SK-N-SH treated with all-trans-retinoic acid at 6 μM for 48 hours (cell line): ENCODE data around the gene FAF1.
"Not testable (repeated sequence)": the region's sequence is repeated elsewhere in the genome, so short reads cannot be mapped to it uniquely, and the experiment has no call there.

ENCODE experiments used
- ATAC-seq: fragments of 200-7000 bp; cut with Tn5 transposase; 3 replicates; pipeline ENCODE4 v1.9.1; 2020; ENCODE audit warnings: mild to moderate bottlenecking, moderate library complexity
- BACH2 ChIP-seq: fragments of 250-450 bp; sonication (Bioruptor Pico); IDR thresholded peaks from 2 replicates; pipeline ENCODE4 v1.9.0; 2021; ENCODE audit warnings: mild to moderate bottlenecking, borderline replicate concordance
- CSDC2 ChIP-seq: fragments of 250-450 bp; sonication (Bioruptor Pico); IDR thresholded peaks from 2 replicates; pipeline ENCODE4 v1.5.0; 2020; ENCODE audit warnings: mild to moderate bottlenecking, moderate library complexity
- ESRRG ChIP-seq: fragments of 250-450 bp; sonication (Bioruptor Pico); IDR thresholded peaks from 2 replicates; pipeline ENCODE4 v1.6.1; 2021; ENCODE audit warnings: mild to moderate bottlenecking
- GLIS3 ChIP-seq: fragments of 250-450 bp; sonication (Bioruptor Pico); IDR thresholded peaks from 2 replicates; pipeline ENCODE4 v1.5.0; 2020; ENCODE audit warnings: mild to moderate bottlenecking, moderate library complexity
- ISL1 ChIP-seq: fragments of 250-450 bp; sonication (Bioruptor Pico); IDR thresholded peaks from 2 replicates; pipeline ENCODE4 v2.1.2; 2022; ENCODE audit warnings: mild to moderate bottlenecking, moderate library complexity
- OSR1 ChIP-seq: fragments of 250-450 bp; sonication (Bioruptor Pico); IDR thresholded peaks from 2 replicates; pipeline ENCODE4 v1.8.0; 2022; ENCODE audit warnings: moderate library complexity, mild to moderate bottlenecking, inconsistent platforms
- PPARA ChIP-seq: fragments of 250-450 bp; sonication (Bioruptor Pico); IDR thresholded peaks from 2 replicates; pipeline ENCODE4 v1.5.0; 2020; ENCODE audit warnings: mild to moderate bottlenecking, borderline replicate concordance
- RARB ChIP-seq: fragments of 250-450 bp; sonication (Bioruptor Pico); IDR thresholded peaks from 2 replicates; pipeline ENCODE4 v1.8.0; 2021; ENCODE audit warnings: mild to moderate bottlenecking, moderate library complexity
- SNAI2 ChIP-seq: fragments of 250-450 bp; sonication (Bioruptor Pico); IDR thresholded peaks from 2 replicates; pipeline ENCODE4 v1.5.0; 2020; ENCODE audit warnings: mild to moderate bottlenecking, moderate library complexity
- TCF4 ChIP-seq: fragments of 250-450 bp; sonication (Bioruptor Pico); IDR thresholded peaks from 2 replicates; pipeline ENCODE4 v1.8.0; 2021; ENCODE audit warnings: mild to moderate bottlenecking, moderate library complexity, borderline replicate concordance
- TOX ChIP-seq: fragments of 250-450 bp; sonication (Bioruptor Pico); IDR thresholded peaks from 2 replicates; pipeline ENCODE4 v1.8.0; 2021; ENCODE audit warnings: mild to moderate bottlenecking, moderate library complexity, borderline replicate concordance
- ZC3H10 ChIP-seq: fragments of 250-450 bp; sonication (Bioruptor Pico); IDR thresholded peaks from 2 replicates; pipeline ENCODE4 v1.5.1; 2021; ENCODE audit warnings: mild to moderate bottlenecking, moderate library complexity
- ZFP30 ChIP-seq: fragments of 450-650 bp; formaldehyde crosslinking; IDR thresholded peaks from 2 replicates; pipeline ENCODE4 v1.5.0; 2022; ENCODE audit warnings: mild to moderate bottlenecking, moderate library complexity
- ZNF565 ChIP-seq: fragments of 450-650 bp; formaldehyde crosslinking; conservative IDR thresholded peaks from 2 replicates; pipeline ENCODE4 v1.5.0; 2020; ENCODE audit warnings: low read depth, mild to moderate bottlenecking, moderate library complexity
- ZNF70 ChIP-seq: fragments of 450-650 bp; formaldehyde crosslinking; IDR thresholded peaks from 2 replicates; pipeline ENCODE4 v1.5.0; 2020; ENCODE audit warnings: mild to moderate bottlenecking, moderate library complexity
- ZNF8 ChIP-seq: fragments of 450-650 bp; formaldehyde crosslinking; IDR thresholded peaks from 2 replicates; pipeline ENCODE4 v1.5.0; 2020; ENCODE audit warnings: mild to moderate bottlenecking, moderate library complexity
- TF ChIP-seq, protein P1 (sequence below): fragments of 250-450 bp; sonication (Bioruptor Pico); IDR thresholded peaks from 2 replicates; pipeline ENCODE4 v1.8.0; 2020; ENCODE audit warnings: mild to moderate bottlenecking, moderate library complexity, borderline replicate concordance
- TF ChIP-seq, protein P2 (sequence below): fragments of 250-450 bp; sonication (Bioruptor Pico); IDR thresholded peaks from 2 replicates; pipeline ENCODE4 v1.5.0; 2020; ENCODE audit warnings: mild to moderate bottlenecking, moderate library complexity
- TF ChIP-seq, protein P3 (sequence below): fragments of 250-450 bp; sonication (Bioruptor Pico); IDR thresholded peaks from 2 replicates; pipeline ENCODE4 v1.8.0; 2021; ENCODE audit warnings: low read depth, mild to moderate bottlenecking, moderate library complexity, borderline replicate concordance
- TF ChIP-seq, protein P4 (sequence below): fragments of 250-450 bp; sonication (Bioruptor Pico); IDR thresholded peaks from 2 replicates; pipeline ENCODE4 v1.5.1; 2020; ENCODE audit warnings: low read depth, mild to moderate bottlenecking, moderate library complexity
- TF ChIP-seq, protein P5 (sequence below): fragments of 250-450 bp; sonication (Bioruptor Pico); IDR thresholded peaks from 2 replicates; pipeline ENCODE4 v1.5.1; 2021; ENCODE audit warnings: mild to moderate bottlenecking, moderate library complexity

The FAF1 gene

DNA sequence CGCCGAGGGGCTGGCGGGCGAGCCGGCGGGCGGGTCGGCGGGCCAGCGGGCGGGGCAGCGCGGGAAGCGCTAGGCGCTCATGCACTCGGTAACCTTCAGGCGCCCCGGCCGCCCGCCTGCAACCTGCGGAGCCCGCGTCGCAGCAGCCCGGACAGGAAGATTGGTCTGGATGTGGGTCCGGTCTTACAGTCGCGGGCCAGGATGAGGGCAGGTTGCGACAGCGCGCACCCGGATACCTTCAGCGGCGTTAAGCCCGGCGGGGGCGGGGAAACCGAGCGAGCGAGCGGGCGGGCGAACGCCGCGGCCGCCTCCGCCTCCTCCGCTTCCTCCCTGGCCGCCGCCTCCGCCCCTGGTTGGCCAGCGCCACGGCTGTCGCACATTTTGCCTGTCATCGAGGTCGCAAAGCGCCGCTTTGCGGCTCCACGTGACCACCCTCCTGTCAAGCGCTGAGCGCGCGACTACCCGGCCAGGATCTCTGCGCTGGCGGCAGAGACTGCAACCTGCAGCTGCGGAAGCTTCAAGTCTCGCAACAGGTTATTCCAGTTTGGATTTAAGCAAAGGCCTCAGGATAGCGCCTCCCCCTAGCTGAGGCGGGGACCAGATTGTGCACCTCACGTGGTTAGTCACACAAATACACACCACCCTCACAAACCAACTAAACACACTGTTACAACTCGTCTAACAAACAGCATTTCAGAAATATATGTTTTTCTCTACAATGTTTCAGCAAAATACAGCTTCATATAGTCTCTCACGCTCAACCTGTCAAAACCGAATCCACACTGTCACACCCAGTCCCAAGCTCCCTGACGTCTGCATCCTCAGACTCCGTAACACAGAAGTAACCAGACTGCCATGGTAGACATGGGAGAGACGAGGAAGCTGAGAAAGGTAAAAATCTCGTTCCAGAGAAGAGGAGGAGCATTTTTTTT is at the start of gene FAF1:
FAF1 (minus strand) TSS at position 355 of the 932 bp plus-strand sequence. CDS start 456 bp downstream, outside the sequence.
- no peak for TF ChIP-seq OSR1
- TF ChIP-seq, protein P1, sequence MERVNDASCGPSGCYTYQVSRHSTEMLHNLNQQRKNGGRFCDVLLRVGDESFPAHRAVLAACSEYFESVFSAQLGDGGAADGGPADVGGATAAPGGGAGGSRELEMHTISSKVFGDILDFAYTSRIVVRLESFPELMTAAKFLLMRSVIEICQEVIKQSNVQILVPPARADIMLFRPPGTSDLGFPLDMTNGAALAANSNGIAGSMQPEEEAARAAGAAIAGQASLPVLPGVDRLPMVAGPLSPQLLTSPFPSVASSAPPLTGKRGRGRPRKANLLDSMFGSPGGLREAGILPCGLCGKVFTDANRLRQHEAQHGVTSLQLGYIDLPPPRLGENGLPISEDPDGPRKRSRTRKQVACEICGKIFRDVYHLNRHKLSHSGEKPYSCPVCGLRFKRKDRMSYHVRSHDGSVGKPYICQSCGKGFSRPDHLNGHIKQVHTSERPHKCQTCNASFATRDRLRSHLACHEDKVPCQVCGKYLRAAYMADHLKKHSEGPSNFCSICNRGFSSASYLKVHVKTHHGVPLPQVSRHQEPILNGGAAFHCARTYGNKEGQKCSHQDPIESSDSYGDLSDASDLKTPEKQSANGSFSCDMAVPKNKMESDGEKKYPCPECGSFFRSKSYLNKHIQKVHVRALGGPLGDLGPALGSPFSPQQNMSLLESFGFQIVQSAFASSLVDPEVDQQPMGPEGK = no peak
- TF ChIP-seq ESRRG (CRISPR knock-in tag) = no peak
- no peak for TF ChIP-seq ZFP30
- TF ChIP-seq GLIS3 (CRISPR knock-in tag) = no peak
- TF ChIP-seq CSDC2 = no peak
- TF ChIP-seq SNAI2 (CRISPR knock-in tag) = no peak
- TF ChIP-seq, protein P2, sequence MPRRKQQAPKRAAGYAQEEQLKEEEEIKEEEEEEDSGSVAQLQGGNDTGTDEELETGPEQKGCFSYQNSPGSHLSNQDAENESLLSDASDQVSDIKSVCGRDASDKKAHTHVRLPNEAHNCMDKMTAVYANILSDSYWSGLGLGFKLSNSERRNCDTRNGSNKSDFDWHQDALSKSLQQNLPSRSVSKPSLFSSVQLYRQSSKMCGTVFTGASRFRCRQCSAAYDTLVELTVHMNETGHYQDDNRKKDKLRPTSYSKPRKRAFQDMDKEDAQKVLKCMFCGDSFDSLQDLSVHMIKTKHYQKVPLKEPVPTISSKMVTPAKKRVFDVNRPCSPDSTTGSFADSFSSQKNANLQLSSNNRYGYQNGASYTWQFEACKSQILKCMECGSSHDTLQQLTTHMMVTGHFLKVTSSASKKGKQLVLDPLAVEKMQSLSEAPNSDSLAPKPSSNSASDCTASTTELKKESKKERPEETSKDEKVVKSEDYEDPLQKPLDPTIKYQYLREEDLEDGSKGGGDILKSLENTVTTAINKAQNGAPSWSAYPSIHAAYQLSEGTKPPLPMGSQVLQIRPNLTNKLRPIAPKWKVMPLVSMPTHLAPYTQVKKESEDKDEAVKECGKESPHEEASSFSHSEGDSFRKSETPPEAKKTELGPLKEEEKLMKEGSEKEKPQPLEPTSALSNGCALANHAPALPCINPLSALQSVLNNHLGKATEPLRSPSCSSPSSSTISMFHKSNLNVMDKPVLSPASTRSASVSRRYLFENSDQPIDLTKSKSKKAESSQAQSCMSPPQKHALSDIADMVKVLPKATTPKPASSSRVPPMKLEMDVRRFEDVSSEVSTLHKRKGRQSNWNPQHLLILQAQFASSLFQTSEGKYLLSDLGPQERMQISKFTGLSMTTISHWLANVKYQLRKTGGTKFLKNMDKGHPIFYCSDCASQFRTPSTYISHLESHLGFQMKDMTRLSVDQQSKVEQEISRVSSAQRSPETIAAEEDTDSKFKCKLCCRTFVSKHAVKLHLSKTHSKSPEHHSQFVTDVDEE (CRISPR knock-in tag) = no peak
- TF ChIP-seq RARB (CRISPR knock-in tag) = no peak
- TF ChIP-seq, protein P3, sequence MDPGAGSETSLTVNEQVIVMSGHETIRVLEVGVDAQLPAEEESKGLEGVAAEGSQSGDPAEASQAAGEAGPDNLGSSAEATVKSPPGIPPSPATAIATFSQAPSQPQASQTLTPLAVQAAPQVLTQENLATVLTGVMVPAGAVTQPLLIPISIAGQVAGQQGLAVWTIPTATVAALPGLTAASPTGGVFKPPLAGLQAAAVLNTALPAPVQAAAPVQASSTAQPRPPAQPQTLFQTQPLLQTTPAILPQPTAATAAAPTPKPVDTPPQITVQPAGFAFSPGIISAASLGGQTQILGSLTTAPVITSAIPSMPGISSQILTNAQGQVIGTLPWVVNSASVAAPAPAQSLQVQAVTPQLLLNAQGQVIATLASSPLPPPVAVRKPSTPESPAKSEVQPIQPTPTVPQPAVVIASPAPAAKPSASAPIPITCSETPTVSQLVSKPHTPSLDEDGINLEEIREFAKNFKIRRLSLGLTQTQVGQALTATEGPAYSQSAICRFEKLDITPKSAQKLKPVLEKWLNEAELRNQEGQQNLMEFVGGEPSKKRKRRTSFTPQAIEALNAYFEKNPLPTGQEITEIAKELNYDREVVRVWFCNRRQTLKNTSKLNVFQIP (CRISPR knock-in tag) = no peak

DNA sequence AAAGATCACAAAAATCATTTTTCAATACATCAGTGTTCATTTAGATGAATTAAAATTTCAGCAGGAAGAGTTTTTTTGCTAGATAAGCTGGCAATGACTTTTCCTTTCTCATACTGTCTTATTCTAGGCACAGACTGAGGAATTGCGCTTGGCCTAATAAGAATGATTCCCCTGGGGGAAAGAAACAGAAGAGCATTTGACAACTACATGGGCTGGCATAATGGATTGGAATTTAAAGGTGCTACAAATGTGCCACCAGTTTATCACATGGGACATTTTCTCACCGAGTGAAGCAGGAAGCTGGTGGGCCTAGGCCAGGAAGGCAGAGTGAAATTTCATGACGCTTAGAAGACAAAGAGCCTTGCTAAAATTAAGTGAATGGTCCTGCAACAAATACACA is 49.3 kb upstream of the FAF1 start:
- no peak for ATAC-seq
- TF ChIP-seq ZC3H10 (no peak), RARB (CRISPR knock-in tag) (no peak), ESRRG (CRISPR knock-in tag) (no peak), GLIS3 (CRISPR knock-in tag) (no peak), ZNF565 (CRISPR knock-in tag) (no peak), ISL1 (CRISPR knock-in tag) (no peak), CSDC2 (no peak), TOX (no peak)
- TF ChIP-seq, protein P4, sequence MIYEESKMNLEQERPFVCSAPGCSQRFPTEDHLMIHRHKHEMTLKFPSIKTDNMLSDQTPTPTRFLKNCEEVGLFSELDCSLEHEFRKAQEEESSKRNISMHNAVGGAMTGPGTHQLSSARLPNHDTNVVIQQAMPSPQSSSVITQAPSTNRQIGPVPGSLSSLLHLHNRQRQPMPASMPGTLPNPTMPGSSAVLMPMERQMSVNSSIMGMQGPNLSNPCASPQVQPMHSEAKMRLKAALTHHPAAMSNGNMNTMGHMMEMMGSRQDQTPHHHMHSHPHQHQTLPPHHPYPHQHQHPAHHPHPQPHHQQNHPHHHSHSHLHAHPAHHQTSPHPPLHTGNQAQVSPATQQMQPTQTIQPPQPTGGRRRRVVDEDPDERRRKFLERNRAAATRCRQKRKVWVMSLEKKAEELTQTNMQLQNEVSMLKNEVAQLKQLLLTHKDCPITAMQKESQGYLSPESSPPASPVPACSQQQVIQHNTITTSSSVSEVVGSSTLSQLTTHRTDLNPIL (CRISPR knock-in tag) = no peak
- TF ChIP-seq, protein P5, sequence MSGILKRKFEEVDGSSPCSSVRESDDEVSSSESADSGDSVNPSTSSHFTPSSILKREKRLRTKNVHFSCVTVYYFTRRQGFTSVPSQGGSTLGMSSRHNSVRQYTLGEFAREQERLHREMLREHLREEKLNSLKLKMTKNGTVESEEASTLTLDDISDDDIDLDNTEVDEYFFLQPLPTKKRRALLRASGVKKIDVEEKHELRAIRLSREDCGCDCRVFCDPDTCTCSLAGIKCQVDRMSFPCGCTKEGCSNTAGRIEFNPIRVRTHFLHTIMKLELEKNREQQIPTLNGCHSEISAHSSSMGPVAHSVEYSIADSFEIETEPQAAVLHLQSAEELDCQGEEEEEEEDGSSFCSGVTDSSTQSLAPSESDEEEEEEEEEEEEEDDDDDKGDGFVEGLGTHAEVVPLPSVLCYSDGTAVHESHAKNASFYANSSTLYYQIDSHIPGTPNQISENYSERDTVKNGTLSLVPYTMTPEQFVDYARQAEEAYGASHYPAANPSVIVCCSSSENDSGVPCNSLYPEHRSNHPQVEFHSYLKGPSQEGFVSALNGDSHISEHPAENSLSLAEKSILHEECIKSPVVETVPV (CRISPR knock-in tag) = no peak

More for the DNA sequence above, at the start of gene FAF1:
- ATAC-seq = peak; percentile 93

DNA sequence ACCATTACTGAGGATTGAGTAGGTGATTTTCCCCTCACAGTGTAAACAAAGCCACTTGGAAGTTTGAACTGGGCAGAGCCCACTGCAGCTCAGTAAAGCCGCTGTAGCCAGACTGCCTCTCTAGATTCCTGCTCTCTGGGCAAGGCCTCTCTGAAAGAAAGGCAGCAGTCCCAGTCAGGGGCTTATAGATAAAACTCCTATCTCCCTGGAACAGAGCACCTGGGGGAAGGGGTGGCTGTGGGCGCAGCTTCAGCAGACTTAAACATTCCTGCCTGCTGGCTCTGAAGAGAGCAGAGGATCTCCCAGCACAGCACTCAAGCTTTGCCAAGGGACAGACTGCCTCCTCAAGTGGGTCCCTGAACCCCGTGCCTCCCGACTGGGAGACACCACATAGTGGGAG is 45.5 kb upstream of the FAF1 start:
- not testable (repeated sequence) for ATAC-seq

DNA sequence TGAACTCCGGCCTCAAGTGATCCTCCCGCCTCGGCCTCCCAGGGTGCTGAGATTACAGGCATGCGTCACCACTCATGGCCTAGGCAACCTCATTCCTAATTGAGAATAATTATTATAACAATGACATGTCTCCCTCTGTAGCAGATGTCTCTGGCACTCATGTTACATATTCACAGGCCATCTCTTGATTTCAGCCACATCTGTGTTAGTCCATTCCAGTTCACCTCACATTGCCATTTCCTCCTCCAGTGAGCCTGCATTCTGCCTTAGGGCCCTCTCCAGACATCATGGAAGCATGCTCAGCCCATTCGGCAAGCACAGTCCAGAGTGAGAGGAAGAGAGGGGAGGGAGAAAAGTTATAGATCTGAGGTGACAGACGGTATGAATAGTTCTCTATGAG is 42.4 kb upstream of the FAF1 start:
- no peak for ATAC-seq
- TF ChIP-seq CSDC2 = no peak
- no peak for TF ChIP-seq ZNF70
- no peak for TF ChIP-seq ZNF565 (CRISPR knock-in tag)
- TF ChIP-seq, protein P2 (CRISPR knock-in tag) = no peak
- no peak for TF ChIP-seq PPARA (CRISPR knock-in tag)
- TF ChIP-seq BACH2 (CRISPR knock-in tag) = no peak
- TF ChIP-seq ZNF8 (CRISPR knock-in tag) = no peak
- TF ChIP-seq ZFP30 = no peak
- TF ChIP-seq GLIS3 (CRISPR knock-in tag) = no peak
- no peak for TF ChIP-seq TCF4 (CRISPR knock-in tag)
- TF ChIP-seq, protein P1 = no peak
- TF ChIP-seq ISL1 (CRISPR knock-in tag) = no peak
- TF ChIP-seq RARB (CRISPR knock-in tag) = no peak
- no peak for TF ChIP-seq SNAI2 (CRISPR knock-in tag)
